Activated CD4-positive, alpha-beta memory T cell treated with anti-CD3 and anti-CD28 coated beads for 36 hours (primary cell): Measurements from ENCODE around the gene ZNF653. TPM values are rescaled to one million over a fixed set of nuclear protein-coding genes. Genes with fewer than 3 reads are reported as not detected.
"Not testable (repeated sequence)": the region's sequence is repeated elsewhere in the genome, so short reads cannot be mapped to it uniquely, and the experiment has no call there.

ENCODE experiments used
- CTCF ChIA-PET: fragments of 350-600 bp; sonication (Branson Sonifier 250); formaldehyde crosslinking; loops from one replicate; lab custom pipeline; 2021; ENCODE audit warnings: antibody characterized with exemption, inconsistent platforms; lab: Charles Lee
- POLR2A ChIA-PET: fragments of 350-600 bp; sonication (Branson Sonifier 250); formaldehyde crosslinking; loops from one replicate; lab custom pipeline; 2021; ENCODE audit warnings: antibody characterized with exemption; lab: Charles Lee
- DNase-seq: peaks from one replicate; pipeline ENCODE4 v3.0.0-alpha.2; 2020
- H3K27ac Mint-ChIP-seq: one replicate; pipeline ENCODE4 v1.8.0; 2021; ENCODE audit warnings: mixed read lengths
- H3K27me3 Mint-ChIP-seq: one replicate; pipeline ENCODE4 v1.8.0; 2021; ENCODE audit warnings: mixed read lengths
- H3K36me3 Mint-ChIP-seq: one replicate; pipeline ENCODE4 v1.8.0; 2021; ENCODE audit warnings: mixed read lengths
- H3K4me1 Mint-ChIP-seq: one replicate; pipeline ENCODE4 v1.8.0; 2021; ENCODE audit warnings: low read depth, mixed read lengths
- H3K4me3 Mint-ChIP-seq: one replicate; pipeline ENCODE4 v1.8.0; 2021; ENCODE audit warnings: mild to moderate bottlenecking, mixed read lengths
- H3K9me3 Mint-ChIP-seq: one replicate; pipeline ENCODE4 v1.8.0; 2021; ENCODE audit warnings: mixed read lengths
- intact Hi-C: fragments of 100-400 bp; cut with micrococcal nuclease; formaldehyde crosslinking; loops from one replicate; pipeline ENCODE4 v1.15.1; 2023
- total RNA-seq, 2 experiments: library from RNA; stranded (reverse); gene quantifications; one replicate each; pipeline ENCODE4 v1.2.3, GENCODE V29; 2021

ZNF653 gene
- total RNA-seq, 2 experiments from 2014 or later, result 8.4 to 10.3 TPM

GRCh38 chr19:11479090-11479897 is 26.3 kb downstream of the ZNF653 start:
- peak; percentile 59 for DNase-seq
- intact Hi-C loops, result no loop called here
- ChIA-PET CTCF (interaction anchor here (0.6 kb wide), 1 partner anchor 78 kb away, joined by 5 read pairs; no protein-coding TSS in a partner anchor), POLR2A (no interaction called here)
- Mint-ChIP-seq H3K4me3 (no peak overlapping the region), H3K9me3 (no peaks in the 10 kb centered on the region), H3K36me3 (peaks cover 7% of the 10 kb centered on the region), H3K27ac (no peak overlapping the region), H3K27me3 (peaks cover 17% of the 10 kb centered on the region), H3K4me1 (peaks cover 19% of the 10 kb centered on the region)

- Mint-ChIP-seq H3K27ac (no peak overlapping the region), H3K36me3 (peaks cover 3% of the 10 kb centered on the region), H3K27me3 (peaks cover 17% of the 10 kb centered on the region), H3K4me3 (no peak overlapping the region), H3K9me3 (no peaks in the 10 kb centered on the region), H3K4me1 (peaks cover 19% of the 10 kb centered on the region)
- no peak for DNase-seq
- intact Hi-C loops, result no loop called here
- ChIA-PET CTCF (no interaction called here), POLR2A (no interaction called here)
These were observed 27.2 kb downstream of the ZNF653 start for GRCh38 chr19:11478167-11479089.

GRCh38 chr19:11475861-11476260 is 29.8 kb downstream of the ZNF653 start:
- intact Hi-C loops, result no loop called here
- ChIA-PET CTCF (interaction anchor here (0.7 kb wide), 1 partner anchor 144 kb away, joined by 3 read pairs; no protein-coding TSS in a partner anchor), POLR2A (no interaction called here)
- Mint-ChIP-seq H3K36me3 (no peaks in the 10 kb centered on the region), H3K4me3 (no peak overlapping the region), H3K9me3 (no peaks in the 10 kb centered on the region), H3K4me1 (peaks cover 4% of the 10 kb centered on the region), H3K27ac (no peak overlapping the region), H3K27me3 (peaks cover 6% of the 10 kb centered on the region)
- no peak for DNase-seq

GRCh38 chr19:11475343-11475742 is 30.3 kb downstream of the ZNF653 start:
- H3K27me3 Mint-ChIP-seq, H3K36me3 Mint-ChIP-seq, POLR2A ChIA-PET, DNase-seq, H3K27ac Mint-ChIP-seq, intact Hi-C loops, H3K9me3 Mint-ChIP-seq, H3K4me1 Mint-ChIP-seq, H3K4me3 Mint-ChIP-seq: not testable (repeated sequence)
- CTCF ChIA-PET, result interaction anchor here (0.7 kb wide), 1 partner anchor 144 kb away, joined by 3 read pairs; no protein-coding TSS in a partner anchor

GRCh38 chr19:11473725-11474124 is 31.9 kb downstream of the ZNF653 start:
- Mint-ChIP-seq H3K4me3 (no peak overlapping the region), H3K27me3 (peaks cover under 1% of the 10 kb centered on the region), H3K27ac (no peak overlapping the region), H3K36me3 (no peaks in the 10 kb centered on the region), H3K9me3 (no peaks in the 10 kb centered on the region), H3K4me1 (no peaks in the 10 kb centered on the region)
- POLR2A ChIA-PET, result no interaction called here
- CTCF ChIA-PET, result interaction anchor here (0.5 to 1.4 kb wide), 2 partner anchors 9 to 121 kb away, joined by 3 to 5 read pairs; no protein-coding TSS in a partner anchor
- DNase-seq, result no peak
- intact Hi-C loops, result no loop called here

GRCh38 chr19:11468266-11468845 is 37.3 kb downstream of the ZNF653 start:
- POLR2A ChIA-PET, H3K27ac Mint-ChIP-seq, H3K36me3 Mint-ChIP-seq, H3K27me3 Mint-ChIP-seq, H3K4me3 Mint-ChIP-seq, intact Hi-C loops, H3K4me1 Mint-ChIP-seq, DNase-seq, H3K9me3 Mint-ChIP-seq: not testable (repeated sequence)
- CTCF ChIA-PET, result interaction anchor here (2.1 kb wide), 1 partner anchor 14 kb away, joined by 5 read pairs; no protein-coding TSS in a partner anchor

GRCh38 chr19:11465600-11465999 is 40.0 kb downstream of the ZNF653 start:
- intact Hi-C loops, result no loop called here

GRCh38 chr19:11464333-11465265 is 41.0 kb downstream of the ZNF653 start:
- Mint-ChIP-seq H3K36me3 (no peaks in the 10 kb centered on the region), H3K9me3 (no peaks in the 10 kb centered on the region), H3K27me3 (peaks cover 6% of the 10 kb centered on the region), H3K27ac (no peak overlapping the region), H3K4me3 (no peak overlapping the region), H3K4me1 (no peaks in the 10 kb centered on the region)
- ChIA-PET CTCF (no interaction called here), POLR2A (no interaction called here)
- intact Hi-C loops, result no loop called here
- no peak for DNase-seq

More at GRCh38 chr19:11465600-11465999, 40.0 kb downstream of the ZNF653 start:
- no peaks in the 10 kb centered on the region for H3K9me3 Mint-ChIP-seq
- ChIA-PET CTCF (no interaction called here), POLR2A (interaction anchor here (0.6 kb wide), 1 partner anchor 116 kb away, joined by 3 read pairs; no protein-coding TSS in a partner anchor)
- no peak overlapping the region for H3K27ac Mint-ChIP-seq
- H3K27me3 Mint-ChIP-seq, result peaks cover 4% of the 10 kb centered on the region
- no peak for DNase-seq
- H3K36me3 Mint-ChIP-seq, result no peaks in the 10 kb centered on the region
- H3K4me1 Mint-ChIP-seq, result no peaks in the 10 kb centered on the region
- no peak overlapping the region for H3K4me3 Mint-ChIP-seq

- intact Hi-C loops, result no loop called here
- Mint-ChIP-seq H3K27ac (no peak overlapping the region), H3K27me3 (peaks cover 10% of the 10 kb centered on the region), H3K36me3 (no peaks in the 10 kb centered on the region), H3K4me1 (no peaks in the 10 kb centered on the region), H3K9me3 (no peaks in the 10 kb centered on the region), H3K4me3 (no peak overlapping the region)
- POLR2A ChIA-PET, result no interaction called here
- CTCF ChIA-PET, result no interaction called here
- DNase-seq, result peak; percentile 37
These were observed 42.2 kb downstream of the ZNF653 start for GRCh38 chr19:11463391-11463790.

GRCh38 chr19:11461453-11461852 is 44.2 kb downstream of the ZNF653 start:
- ChIA-PET CTCF (no interaction called here), POLR2A (interaction anchor here (0.7 kb wide), 1 partner anchor 711 kb away, joined by 4 read pairs; no protein-coding TSS in a partner anchor)
- H3K27ac Mint-ChIP-seq, result no peak overlapping the region
- no peak for DNase-seq
- no peaks in the 10 kb centered on the region for H3K4me1 Mint-ChIP-seq
- H3K4me3 Mint-ChIP-seq, result no peak overlapping the region
- intact Hi-C loops, result no loop called here
- no peaks in the 10 kb centered on the region for H3K9me3 Mint-ChIP-seq
- peaks cover 13% of the 10 kb centered on the region for H3K27me3 Mint-ChIP-seq
- no peaks in the 10 kb centered on the region for H3K36me3 Mint-ChIP-seq

GRCh38 chr19:11460207-11460606 is 45.4 kb downstream of the ZNF653 start:
- intact Hi-C loops, result no loop called here
- Mint-ChIP-seq H3K27ac (no peak overlapping the region), H3K27me3 (peaks cover 10% of the 10 kb centered on the region), H3K4me3 (no peak overlapping the region), H3K9me3 (no peaks in the 10 kb centered on the region), H3K4me1 (no peaks in the 10 kb centered on the region), H3K36me3 (no peaks in the 10 kb centered on the region)
- ChIA-PET POLR2A (no interaction called here), CTCF (interaction anchor here (0.6 to 1.4 kb wide), 3 partner anchors 22 to 128 kb away, joined by 3 to 4 read pairs (median 4); no protein-coding TSS in a partner anchor)
- DNase-seq, result peak; percentile 42
